Measurements from ENCODE around the gene KCNH1.

KCNH1 gene

DNA sequence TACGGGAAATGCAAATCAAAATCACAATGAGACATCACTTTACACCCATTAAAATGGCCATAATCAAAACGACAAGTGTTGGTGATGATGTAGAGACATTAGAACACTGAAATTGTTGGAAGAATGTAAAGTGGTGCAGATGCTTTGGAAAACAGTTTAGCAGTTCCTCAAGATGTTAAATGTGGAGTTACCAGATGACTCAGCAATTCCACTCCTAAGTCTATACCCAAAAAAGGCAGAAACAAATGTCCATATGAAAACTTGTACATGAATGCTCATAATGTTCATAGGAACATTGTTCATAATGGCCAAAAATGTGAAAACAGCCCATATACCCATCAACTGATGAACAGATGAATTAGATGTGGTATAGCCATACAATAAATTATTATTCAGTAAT is 267.4 kb downstream of the KCNH1 start:
- no peak for DNase-seq (ENCODE audit: low spot score)

DNA sequence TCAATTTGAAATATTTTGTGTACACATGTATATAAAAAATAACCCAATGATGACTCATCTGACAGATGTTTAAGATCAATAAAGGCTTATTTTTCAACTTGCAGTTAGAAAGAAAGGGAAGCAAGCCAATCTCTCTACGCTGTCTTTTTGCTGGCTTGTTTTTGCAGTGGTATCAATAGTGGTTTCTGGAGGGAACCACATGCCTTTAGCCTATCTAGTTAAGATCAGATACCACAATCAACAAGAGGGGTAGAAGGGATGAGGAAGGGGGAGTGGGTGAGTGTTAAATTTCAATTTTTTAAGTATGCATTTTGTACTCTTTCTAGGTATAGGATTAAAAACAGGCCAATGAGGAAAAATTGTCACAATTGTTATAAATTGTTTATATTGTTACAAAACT is 276.2 kb downstream of the KCNH1 start:
- DNase-seq (ENCODE audit: low spot score) = no peak

DNA sequence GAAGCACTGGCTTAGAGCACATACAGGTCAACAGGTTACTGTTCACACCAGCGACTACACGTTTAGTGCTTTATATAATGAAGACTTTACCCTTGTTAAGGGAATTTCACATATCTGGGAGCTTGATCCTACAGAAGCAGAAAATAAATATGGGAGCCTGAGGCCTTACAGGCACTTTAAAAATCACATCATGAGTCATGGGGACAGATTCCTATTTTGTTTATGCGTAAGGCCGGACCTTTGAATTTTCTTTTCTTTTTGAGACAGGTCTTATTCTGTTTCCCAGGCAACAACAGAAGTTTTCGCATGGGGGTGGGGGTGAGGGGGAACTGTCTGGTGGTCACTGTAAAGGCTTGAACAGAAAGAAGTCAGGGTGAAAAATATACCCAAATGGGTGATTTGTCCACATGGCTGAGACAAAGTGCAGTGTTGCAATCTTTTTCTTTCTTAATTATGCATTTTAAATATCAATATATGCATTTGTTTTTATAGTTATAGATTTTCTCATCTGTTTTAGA is 276.7 kb downstream of the KCNH1 start:
- DNase-seq (ENCODE audit: low spot score) = no peak

DNA sequence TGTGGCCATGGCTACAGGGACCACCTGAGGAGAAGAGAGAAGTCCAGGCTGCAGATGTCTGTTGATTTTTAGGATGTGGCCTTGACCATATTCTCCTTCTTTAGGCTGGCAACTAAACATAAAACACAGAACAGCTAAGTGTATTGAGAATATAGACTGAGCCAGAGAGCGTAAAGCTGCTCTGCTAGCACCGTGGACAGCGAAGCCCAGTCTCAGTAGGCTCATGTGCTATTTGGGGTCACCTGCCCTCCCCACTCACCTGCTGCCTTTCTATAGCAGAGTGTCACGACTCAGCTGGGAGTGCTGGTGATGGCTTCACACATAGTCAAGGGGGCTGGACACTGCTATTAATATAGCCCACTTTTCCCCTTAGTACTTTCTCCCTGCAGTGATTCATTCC is 278.5 kb downstream of the KCNH1 start:
- no peak for DNase-seq (ENCODE audit: low spot score)

DNA sequence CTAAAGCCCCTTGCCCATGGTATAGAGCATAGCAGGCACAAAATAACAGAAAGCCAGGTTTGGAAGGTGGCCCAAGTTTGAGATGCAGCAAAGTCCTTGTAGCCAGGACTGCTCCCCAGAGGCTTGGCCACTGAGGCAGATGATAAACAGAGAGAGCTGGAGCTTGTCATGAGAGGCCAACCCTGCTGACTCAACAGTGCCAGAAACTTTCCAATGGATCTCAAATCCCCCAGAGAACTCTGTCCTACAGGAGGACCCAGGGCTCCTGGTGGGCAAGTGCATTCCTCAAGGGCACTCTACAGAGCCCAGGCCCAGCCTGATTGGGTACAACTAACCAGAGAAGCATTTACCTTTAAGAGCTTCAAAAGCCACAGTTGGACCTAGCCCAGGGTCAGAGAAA is 280.7 kb downstream of the KCNH1 start:
- DNase-seq (ENCODE audit: low spot score) = no peak

GRCh38 chr1:210850556-210850955 is 283.4 kb downstream of the KCNH1 start:
- DNase-seq (ENCODE audit: low spot score) = no peak

GRCh38 chr1:210848474-210848873 is 285.5 kb downstream of the KCNH1 start:
- no peak for DNase-seq (ENCODE audit: low spot score)

GRCh38 chr1:210841926-210842625 is 291.9 kb downstream of the KCNH1 start:
- DNase-seq (ENCODE audit: low spot score) = no peak

DNA sequence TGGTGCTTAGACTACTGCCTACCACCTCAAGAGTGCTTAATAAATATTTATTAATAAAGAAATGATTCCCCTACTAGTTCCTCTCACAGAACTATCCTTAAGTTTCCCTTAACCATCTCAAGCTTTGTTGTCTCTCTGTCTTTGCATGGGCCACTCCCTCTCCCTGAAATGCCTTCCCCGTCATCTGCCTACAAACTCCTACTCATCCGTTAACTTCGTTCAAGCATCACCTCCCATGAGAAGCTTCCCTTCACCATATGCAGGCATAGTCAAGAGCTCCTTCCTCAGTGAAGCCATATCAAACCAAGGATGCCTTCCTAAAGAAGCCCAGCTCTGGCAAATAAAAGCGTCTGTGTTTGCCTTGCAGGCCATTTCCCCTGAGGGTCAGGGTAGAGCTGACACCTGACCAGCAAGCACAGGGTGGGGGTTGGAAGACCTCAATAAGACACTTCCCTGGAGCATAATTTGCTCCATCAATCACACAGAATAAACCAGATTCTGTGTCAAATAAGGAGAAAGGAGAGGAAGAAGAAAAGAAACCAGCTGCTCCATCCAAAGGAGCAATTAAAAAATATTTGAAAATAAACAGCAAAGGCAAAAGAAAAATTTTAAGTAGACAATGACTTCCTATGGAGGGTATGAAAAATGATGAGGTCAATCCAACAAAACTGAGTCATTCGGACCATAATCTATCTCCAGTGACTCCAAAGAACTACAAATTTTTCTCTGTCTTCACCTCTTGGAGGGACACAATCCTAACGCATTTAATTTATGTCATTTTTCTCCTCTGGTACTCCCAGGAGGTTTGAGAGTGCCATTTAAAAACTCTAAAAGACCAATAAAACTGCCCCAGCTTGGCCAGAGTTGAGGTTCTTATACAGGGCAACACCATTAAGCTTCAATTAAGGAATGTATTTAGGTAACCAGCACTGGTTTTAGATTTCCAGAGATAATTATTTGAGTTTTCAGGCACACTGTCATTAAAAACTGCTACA is 303.6 kb downstream of the KCNH1 start:
- DNase-seq (ENCODE audit: low spot score) = no peak

DNA sequence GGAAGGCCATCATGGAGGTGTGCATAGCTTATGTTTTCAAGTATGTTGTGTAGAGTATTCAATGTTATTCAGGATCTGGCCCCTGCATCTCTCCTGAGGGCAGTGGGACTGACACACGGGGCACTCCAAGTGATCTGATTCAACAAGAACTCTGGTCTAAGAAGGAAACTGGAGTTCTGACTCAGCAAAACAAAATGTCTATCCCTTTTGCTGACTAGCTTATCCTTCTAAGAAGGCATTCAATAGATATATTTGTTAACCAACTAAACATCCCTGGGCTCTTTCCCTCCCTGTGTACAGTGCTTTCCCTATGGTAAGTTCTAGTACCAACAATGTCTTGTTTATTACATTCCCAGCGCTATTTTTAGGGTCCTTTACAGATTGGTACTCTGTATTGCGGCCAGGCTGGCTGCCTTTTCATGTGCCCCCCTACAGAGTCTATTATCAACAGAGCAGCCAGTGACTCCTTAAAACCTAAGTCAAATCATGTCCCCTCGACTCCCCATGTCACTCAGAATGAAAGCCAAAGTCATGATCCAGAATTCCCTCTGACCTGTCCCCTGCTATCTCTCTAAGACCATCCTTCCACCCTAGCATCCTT is 304.9 kb downstream of the KCNH1 start:
- DNase-seq (ENCODE audit: low spot score) = no peak

GRCh38 chr1:210827481-210827880 is 306.5 kb downstream of the KCNH1 start:
- DNase-seq (ENCODE audit: low spot score) = no peak

GRCh38 chr1:210826686-210827085 is 307.3 kb downstream of the KCNH1 start:
- DNase-seq (ENCODE audit: low spot score) = no peak

- DNase-seq (ENCODE audit: low spot score) = no peak
Observed at GRCh38 chr1:210822932-210823331, 311.0 kb downstream of the KCNH1 start.

- DNase-seq (ENCODE audit: low spot score) = no peak
Observed at GRCh38 chr1:210822241-210822640, 311.7 kb downstream of the KCNH1 start.

- no peak for DNase-seq (ENCODE audit: low spot score)
Observed at GRCh38 chr1:210821615-210822014, 312.3 kb downstream of the KCNH1 start.

DNA sequence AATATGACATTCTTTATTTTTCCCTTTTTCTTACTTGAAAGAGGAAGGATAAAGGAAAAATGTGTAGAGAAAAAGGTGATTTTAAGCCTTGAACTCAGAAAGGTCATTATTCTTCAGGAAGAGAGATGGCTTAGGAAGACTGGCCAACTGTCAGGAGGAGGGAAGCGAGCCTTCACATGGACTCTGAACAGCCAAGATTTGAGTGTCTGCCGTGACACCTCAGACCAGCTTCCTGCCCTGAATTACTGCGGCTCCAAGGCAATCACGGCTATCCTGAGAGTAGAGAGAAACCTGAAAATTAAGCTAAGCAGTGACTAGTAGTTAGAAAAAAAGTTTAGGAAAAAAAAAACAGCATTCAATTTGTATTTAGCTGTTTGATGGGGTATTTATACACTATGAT is 314.7 kb downstream of the KCNH1 start:
- no peak for DNase-seq (ENCODE audit: low spot score)

DNA sequence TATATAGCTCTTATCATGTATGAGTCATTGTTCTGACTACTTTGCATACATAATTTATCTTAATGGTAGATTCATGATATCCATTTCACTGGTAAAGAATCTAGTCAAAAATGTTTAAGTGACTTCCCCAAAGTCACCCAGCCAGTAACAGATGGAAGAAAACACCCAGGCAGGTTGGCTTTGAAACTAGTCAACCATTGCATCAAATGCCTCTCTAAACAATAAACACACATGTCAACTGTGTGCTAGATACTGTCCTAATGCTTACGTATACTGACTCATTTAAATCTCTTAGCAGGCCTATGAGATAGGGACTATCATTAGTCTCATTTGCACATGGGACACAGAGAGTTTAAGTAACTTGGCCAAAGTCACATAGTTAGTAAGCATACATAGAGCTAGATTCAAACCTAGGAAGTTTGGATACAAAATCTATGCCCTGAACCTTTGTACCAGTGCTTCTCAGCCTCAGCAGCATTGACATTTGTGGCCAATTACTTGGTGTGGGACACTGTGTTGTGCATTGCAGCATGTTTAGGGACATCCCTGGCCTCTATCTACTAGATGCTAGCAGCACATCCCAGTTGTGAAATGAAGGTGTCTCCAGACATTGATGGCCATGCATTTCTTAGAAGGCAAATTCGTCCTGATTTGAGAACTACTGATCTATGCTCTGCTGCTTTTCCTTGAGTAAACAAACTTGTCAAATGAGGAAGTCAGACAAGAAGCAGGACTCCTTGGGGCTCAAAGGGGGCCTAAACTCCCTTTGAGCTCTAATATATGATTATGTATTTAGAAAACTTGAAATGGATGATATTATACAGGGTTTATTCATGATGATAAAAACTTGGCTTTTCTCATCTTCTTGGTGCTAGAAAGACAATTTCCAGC is 316.3 kb downstream of the KCNH1 start:
- DNase-seq (ENCODE audit: low spot score) = no peak

DNA sequence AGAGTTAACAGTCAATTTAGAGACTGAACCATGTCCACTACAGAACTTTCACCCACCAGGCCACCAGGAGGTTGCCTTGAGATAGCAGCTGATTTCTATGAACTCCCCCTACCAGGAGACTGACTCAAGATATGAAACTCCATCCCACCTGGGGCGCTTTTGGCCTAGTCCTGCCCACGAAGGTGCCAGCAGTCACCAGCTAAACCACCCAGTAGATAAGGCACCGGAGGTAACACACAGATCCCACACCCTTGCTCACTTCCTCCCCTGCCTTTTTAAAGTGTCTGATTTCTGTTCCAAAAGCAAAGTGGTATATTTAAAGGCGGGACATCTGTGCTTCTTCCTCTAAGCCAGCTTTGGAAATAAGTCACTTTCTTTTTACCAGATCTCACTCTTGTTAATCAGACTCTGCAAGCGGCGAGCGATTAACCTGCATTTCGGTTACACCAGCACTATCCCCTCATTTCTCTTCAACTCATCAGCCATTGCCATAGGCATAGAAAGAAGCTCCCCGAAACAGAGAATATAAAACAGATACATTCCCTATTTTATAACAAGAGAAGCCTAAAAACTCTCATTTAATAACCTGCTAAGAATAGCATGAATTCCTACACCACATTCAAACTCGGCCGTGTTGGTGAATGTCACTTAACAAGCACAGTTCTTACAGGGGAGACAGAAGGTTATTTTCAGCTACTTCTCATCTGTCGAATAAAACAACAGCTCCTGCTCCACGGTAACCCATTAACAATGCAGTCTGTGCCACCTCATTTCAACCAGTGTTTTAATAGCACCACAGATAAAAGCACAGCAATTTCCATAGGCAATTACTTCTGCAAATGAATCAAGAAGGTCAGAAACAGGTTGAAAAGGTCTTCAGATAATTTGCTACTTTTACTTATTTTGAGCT is 318.1 kb downstream of the KCNH1 start:
- no peak for DNase-seq (ENCODE audit: low spot score)

DNA sequence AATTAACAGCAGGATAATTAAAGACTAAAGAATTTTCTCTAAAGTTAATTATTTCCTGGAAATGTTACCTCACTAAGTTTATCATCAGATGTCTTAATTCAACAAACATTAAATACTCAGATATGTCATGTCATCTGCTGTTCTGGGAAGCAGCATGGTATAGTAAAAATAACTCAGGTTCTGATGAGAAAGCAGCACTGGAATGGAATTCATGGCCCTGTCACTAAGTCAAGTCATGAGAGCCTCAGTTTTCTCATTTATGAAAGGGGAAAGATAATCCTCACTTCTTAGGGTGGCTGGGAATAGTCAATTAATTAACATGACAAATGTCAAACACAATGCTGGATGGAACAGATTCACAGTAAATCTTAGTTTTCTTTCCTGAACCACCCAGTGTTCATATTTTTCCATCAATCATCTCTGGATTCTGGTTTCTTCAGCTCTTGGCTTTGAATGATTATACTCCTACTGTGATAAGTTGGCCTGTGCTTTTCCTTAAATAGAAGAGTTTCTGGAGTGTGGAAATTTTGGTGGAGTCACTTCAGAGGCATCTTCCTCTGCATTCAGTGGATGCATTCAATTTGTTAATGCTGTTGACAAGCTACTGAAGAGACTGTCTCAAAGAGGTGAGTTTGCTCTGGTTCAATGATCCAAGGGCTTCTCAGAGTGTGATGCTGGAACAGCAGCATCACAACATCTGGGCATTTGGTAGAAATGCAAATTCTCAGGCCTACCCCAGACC is 319.4 kb downstream of the KCNH1 start:
- DNase-seq (ENCODE audit: low spot score) = no peak

- no peak for DNase-seq (ENCODE audit: low spot score)
Observed at GRCh38 chr1:210801501-210801900, 332.4 kb downstream of the KCNH1 start.

Data from HuH-7.5 (cell line).